Thyroid gland (tissue), 4 donors: ENCODE results near the gene PAPPA2. TPM values are rescaled to one million over a fixed set of nuclear protein-coding genes. Genes with fewer than 3 reads are reported as not detected.

ENCODE experiments used
- DNase-seq, 2 donors: peaks; one replicate each; pipeline ENCODE4 v3.0.0-alpha.2; 2019
- H3K27ac ChIP-seq, 3 donors: fragments of 200-600 bp; sonication (generic); 1 replicate in 2 of 3; 2 replicates in 1 of 3; pipeline ENCODE4 v1.5.1; 2016 to 2019; ENCODE audit warnings: mild to moderate bottlenecking in 1 of 3, moderate library complexity in 1 of 3
- H3K27me3 ChIP-seq: fragments of 200-600 bp; sonication (generic); one replicate; pipeline ENCODE4 v1.5.1; 2019
- H3K36me3 ChIP-seq, 2 donors: fragments of 200-600 bp; sonication (generic); one replicate each; pipeline ENCODE4 v1.5.1; 2016 to 2019
- H3K4me1 ChIP-seq, 2 donors: fragments of 200-600 bp; sonication (generic); one replicate each; pipeline ENCODE4 v1.5.1; 2017 to 2019
- H3K4me3 ChIP-seq, 3 donors: fragments of 200-600 bp; sonication (generic); replicated peaks in 1 of 3; 1 replicate in 2 of 3; 2 replicates in 1 of 3; pipeline ENCODE4 v1.5.1; 2016; ENCODE audit warnings: mild to moderate bottlenecking in 1 of 3
- H3K9me3 ChIP-seq: fragments of 200-600 bp; sonication (generic); one replicate; pipeline ENCODE4 v1.5.1; 2017
- POLR2A ChIP-seq, 2 donors: fragments of 450-650 bp; IDR thresholded peaks; one replicate each; pipeline ENCODE4 v1.6.1; 2017; ENCODE audit warnings: antibody characterized with exemption in 2 of 2, mild to moderate bottlenecking in 2 of 2, moderate library complexity in 1 of 2
- WGBS, 2 donors: methylation state at CpG; one replicate each; pipeline ENCODE4 v1.1.5; 2017; 5-methylcytosine and 5-hydroxymethylcytosine counted together
- intact Hi-C: fragments of 100-400 bp; cut with DNase I; formaldehyde crosslinking; loops from one replicate; pipeline ENCODE4 v1.15.1; 2023
- total RNA-seq, 4 donors: library from RNA; depleted of rRNA; stranded (reverse); fragments of >200 nt; gene quantifications; one replicate each; pipeline ENCODE4 v1.2.3, GENCODE V29; 2016
- TF ChIP-seq, protein P1 (sequence below), 6 experiments: fragments of 200-600 bp in 3 of 6; fragments of 450-650 bp in 3 of 6; sonication (generic) in 3 of 6; IDR thresholded peaks; one replicate each; pipeline ENCODE4 v1.5.1; 2016 to 2019; ENCODE audit warnings: antibody characterized with exemption in 6 of 6, mild to moderate bottlenecking in 2 of 6, inconsistent platforms in 1 of 6, moderate library complexity in 1 of 6

PAPPA2 gene
- total RNA-seq, 4 donors from 2014 or later: 1.1 to 2.7 (median 1.6) TPM

DNA sequence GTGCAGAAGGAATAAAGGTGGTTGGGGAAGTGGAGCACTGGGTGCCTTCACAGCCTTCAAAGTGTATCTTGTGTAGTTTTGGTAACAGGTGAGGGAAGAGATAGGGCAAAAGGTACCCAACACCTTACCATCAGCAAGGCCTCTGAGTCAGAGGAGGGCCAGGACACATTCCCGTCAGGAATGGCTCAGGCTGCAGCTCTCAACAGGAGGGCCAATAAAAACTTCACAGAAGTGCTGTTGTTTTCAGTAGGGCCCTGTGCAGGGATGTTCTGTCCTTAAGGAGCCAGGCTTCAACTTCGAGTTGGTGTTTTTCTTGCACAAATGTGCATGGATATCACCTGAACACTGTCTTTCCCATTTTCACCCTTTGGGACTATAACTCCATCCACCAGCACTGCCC lies 368.2 kb downstream of the PAPPA2 start:
- DNase-seq: no peak
- Histone ChIP-seq H3K27me3 (no peaks in the 10 kb centered on the region), H3K9me3 (no peaks in the 10 kb centered on the region), H3K27ac (no peak overlapping the region), H3K4me1 (no peaks in the 10 kb centered on the region), H3K36me3 (no peaks in the 10 kb centered on the region), H3K4me3 (no peak overlapping the region)
- TF ChIP-seq, protein P1, sequence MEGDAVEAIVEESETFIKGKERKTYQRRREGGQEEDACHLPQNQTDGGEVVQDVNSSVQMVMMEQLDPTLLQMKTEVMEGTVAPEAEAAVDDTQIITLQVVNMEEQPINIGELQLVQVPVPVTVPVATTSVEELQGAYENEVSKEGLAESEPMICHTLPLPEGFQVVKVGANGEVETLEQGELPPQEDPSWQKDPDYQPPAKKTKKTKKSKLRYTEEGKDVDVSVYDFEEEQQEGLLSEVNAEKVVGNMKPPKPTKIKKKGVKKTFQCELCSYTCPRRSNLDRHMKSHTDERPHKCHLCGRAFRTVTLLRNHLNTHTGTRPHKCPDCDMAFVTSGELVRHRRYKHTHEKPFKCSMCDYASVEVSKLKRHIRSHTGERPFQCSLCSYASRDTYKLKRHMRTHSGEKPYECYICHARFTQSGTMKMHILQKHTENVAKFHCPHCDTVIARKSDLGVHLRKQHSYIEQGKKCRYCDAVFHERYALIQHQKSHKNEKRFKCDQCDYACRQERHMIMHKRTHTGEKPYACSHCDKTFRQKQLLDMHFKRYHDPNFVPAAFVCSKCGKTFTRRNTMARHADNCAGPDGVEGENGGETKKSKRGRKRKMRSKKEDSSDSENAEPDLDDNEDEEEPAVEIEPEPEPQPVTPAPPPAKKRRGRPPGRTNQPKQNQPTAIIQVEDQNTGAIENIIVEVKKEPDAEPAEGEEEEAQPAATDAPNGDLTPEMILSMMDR (IDR thresholded peaks at IDR 0.05): no peak
- TF ChIP-seq POLR2A (IDR thresholded peaks at IDR 0.05): no peak
- intact Hi-C loops: no loop called here
- 53 to 59% methylated on average over 2 of the region's 2 CpGs for WGBS, 2 donors

DNA sequence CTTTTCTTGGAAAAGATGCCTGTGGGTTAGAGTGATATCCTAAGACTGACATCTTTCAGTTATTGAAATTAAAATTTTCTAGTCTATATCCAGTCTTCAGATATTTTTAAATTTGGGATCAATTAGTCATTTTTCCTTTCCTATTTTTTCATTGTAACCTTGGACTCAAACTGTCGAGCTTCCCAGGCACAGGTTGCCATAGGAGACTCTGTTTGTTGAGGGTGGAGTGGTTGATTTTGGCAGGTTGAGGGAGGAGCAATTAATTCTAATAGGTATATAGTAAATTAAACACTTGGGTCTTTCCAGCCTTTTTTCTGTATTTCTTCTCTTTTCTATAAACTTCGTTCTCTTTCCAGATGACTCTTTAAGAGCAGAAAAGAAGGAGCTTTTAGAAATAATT lies 374.7 kb downstream of the PAPPA2 start:
- H3K4me3 ChIP-seq: no peak overlapping the region
- H3K9me3 ChIP-seq: no peaks in the 10 kb centered on the region
- DNase-seq: no peak
- WGBS, 2 donors: 47 to 67% methylated on average over 2 of the region's 2 CpGs
- intact Hi-C loops: no loop called here
- TF ChIP-seq POLR2A (IDR thresholded peaks at IDR 0.05): no peak
- TF ChIP-seq, protein P1 (IDR thresholded peaks at IDR 0.05): no peak
- no peaks in the 10 kb centered on the region for H3K36me3 ChIP-seq
- no peak overlapping the region for H3K27ac ChIP-seq
- no peaks in the 10 kb centered on the region for H3K4me1 ChIP-seq
- H3K27me3 ChIP-seq: no peaks in the 10 kb centered on the region

GRCh38 chr1:176838276-176838995 lies 375.5 kb downstream of the PAPPA2 start:
- Histone ChIP-seq H3K27ac (no peak overlapping the region), H3K4me1 (no peaks in the 10 kb centered on the region), H3K9me3 (no peaks in the 10 kb centered on the region), H3K4me3 (no peak overlapping the region), H3K36me3 (no peaks in the 10 kb centered on the region), H3K27me3 (no peaks in the 10 kb centered on the region)
- intact Hi-C loops: no loop called here
- 63 to 79% methylated on average over 5 of the region's 5 CpGs for WGBS, 2 donors
- DNase-seq: no peak
- TF ChIP-seq POLR2A (IDR thresholded peaks at IDR 0.05): no peak
- TF ChIP-seq, protein P1 (IDR thresholded peaks at IDR 0.05): no peak

DNA sequence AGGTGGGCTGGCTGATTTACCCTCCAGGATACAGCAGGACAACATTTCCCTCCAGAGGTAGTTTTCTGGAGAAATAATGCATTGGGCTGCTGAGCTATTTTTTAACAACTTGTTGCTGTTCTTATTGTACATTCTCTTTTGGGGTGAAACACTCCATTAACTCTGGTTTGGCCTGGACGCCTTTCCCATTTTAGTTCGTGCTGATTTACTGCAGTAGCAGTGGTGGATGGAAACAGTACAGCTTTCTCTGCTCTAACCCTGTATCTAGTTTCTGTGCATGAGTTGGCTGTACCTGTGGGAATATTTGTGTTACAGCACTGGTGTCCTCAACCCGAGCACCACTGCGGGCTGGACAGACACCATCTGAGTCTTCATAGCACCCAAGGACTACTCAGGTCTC lies 376.2 kb downstream of the PAPPA2 start:
- no peaks in the 10 kb centered on the region for H3K9me3 ChIP-seq
- no peaks in the 10 kb centered on the region for H3K36me3 ChIP-seq
- H3K27ac ChIP-seq: no peak overlapping the region
- no peaks in the 10 kb centered on the region for H3K27me3 ChIP-seq
- no peak overlapping the region for H3K4me3 ChIP-seq
- TF ChIP-seq POLR2A (IDR thresholded peaks at IDR 0.05): no peak
- TF ChIP-seq, protein P1 (IDR thresholded peaks at IDR 0.05): no peak
- H3K4me1 ChIP-seq: no peaks in the 10 kb centered on the region
- intact Hi-C loops: no loop called here
- WGBS, 2 donors: 86 to 93% methylated on average over 4 of the region's 4 CpGs
- no peak for DNase-seq

DNA sequence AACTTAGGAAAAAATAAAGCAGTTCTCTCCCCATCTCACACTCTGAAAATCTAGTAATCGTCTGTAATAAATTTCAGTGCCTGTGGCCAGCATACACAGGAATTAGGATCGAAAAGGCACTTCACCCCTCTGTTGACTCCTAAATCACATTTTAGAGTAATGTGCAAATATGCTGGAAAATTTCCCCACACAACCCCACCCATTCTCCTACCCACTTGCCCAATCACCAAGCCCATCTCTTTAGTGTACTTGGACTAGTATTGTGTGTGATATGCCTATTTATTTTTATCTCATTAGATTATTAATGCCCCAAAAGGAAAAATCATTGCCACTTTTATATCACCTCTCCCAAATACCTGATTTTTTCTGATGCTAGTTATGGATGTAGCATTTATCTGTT lies 378.3 kb downstream of the PAPPA2 start:
- intact Hi-C loops: loop anchor here (5.0 kb wide), 1 partner anchor 284 kb away; no protein-coding TSS in a partner anchor
- no peaks in the 10 kb centered on the region for H3K4me1 ChIP-seq
- H3K27ac ChIP-seq: no peak overlapping the region
- DNase-seq: no peak
- no peaks in the 10 kb centered on the region for H3K27me3 ChIP-seq
- no peak for TF ChIP-seq POLR2A (IDR thresholded peaks at IDR 0.05)
- TF ChIP-seq, protein P1 (IDR thresholded peaks at IDR 0.05): no peak
- no peaks in the 10 kb centered on the region for H3K36me3 ChIP-seq
- no peak overlapping the region for H3K4me3 ChIP-seq
- 80 to 83% methylated on average over 2 of the region's 2 CpGs for WGBS, 2 donors
- H3K9me3 ChIP-seq: no peaks in the 10 kb centered on the region
